ENCODE data around the gene RHD. TPM values are rescaled to one million over a fixed set of nuclear protein-coding genes. Genes with fewer than 3 reads are reported as not detected.
"Not testable (repeated sequence)": the region's sequence is repeated elsewhere in the genome, so short reads cannot be mapped to it uniquely, and the experiment has no call there.

The RHD gene
- total and polyA plus RNA-seq, 2 experiments from 2014 or later, result 0.21 to 0.26 TPM

GRCh38 chr1:25329950-25330349 lies 57.6 kb downstream of the RHD start:
- not testable (repeated sequence) for H3K27me3 ChIP-seq (ENCODE audit: insufficient read depth); H3K79me2 ChIP-seq (replicated peaks; ENCODE audit: insufficient read depth); DNase-seq (ENCODE audit: low spot score); H3K9me3 Mint-ChIP-seq; H3F3A ChIP-seq (replicated peaks; ENCODE audit: low read depth); H4K20me1 ChIP-seq (replicated peaks; ENCODE audit: insufficient read depth); H3K9me2 ChIP-seq (ENCODE audit: insufficient read depth); H3K4me1 Mint-ChIP-seq; H3K27ac Mint-ChIP-seq; H2AFZ ChIP-seq; H3K36me3 ChIP-seq (ENCODE audit: insufficient read depth); H3K4me3 Mint-ChIP-seq; ATAC-seq; H3K27me3 Mint-ChIP-seq (ENCODE audit: insufficient read depth, low read depth, poor library complexity); H3K4me3 ChIP-seq; H3K4me2 ChIP-seq; H3K27ac ChIP-seq (ENCODE audit: low read depth); H3K36me3 Mint-ChIP-seq (ENCODE audit: low read depth); H3K4me1 ChIP-seq (ENCODE audit: insufficient read depth)
- TF ChIP-seq CTCF (conservative IDR thresholded peaks at IDR 0.05; ENCODE audit: low read depth in 2 of 2), result peak in 1 of 2 experiments; percentile 15; a peak in 1 of 4 replicates

GRCh38 chr1:25336922-25337354 lies 64.6 kb downstream of the RHD start:
- Histone ChIP-seq H3K4me2 (peak overlapping the region; percentile 74), H3K4me3 (peak overlapping the region; percentile 77), H3K79me2 (replicated peaks; ENCODE audit: insufficient read depth) (peaks cover 40% of the 10 kb centered on the region)
- ATAC-seq (peak; percentile 50), DNase-seq (ENCODE audit: low spot score) (peak; percentile 4)
- not testable (repeated sequence) for H3K4me1 ChIP-seq (ENCODE audit: insufficient read depth); H3K27me3 ChIP-seq (ENCODE audit: insufficient read depth); H3K36me3 ChIP-seq (ENCODE audit: insufficient read depth); H3K36me3 Mint-ChIP-seq (ENCODE audit: low read depth); H3K27me3 Mint-ChIP-seq (ENCODE audit: insufficient read depth, low read depth, poor library complexity); H4K20me1 ChIP-seq (replicated peaks; ENCODE audit: insufficient read depth); H3F3A ChIP-seq (replicated peaks; ENCODE audit: low read depth); H3K27ac Mint-ChIP-seq; H2AFZ ChIP-seq; H3K27ac ChIP-seq (ENCODE audit: low read depth); H3K9me2 ChIP-seq (ENCODE audit: insufficient read depth); H3K9me3 Mint-ChIP-seq
- H3K4me1 Mint-ChIP-seq, result peaks cover 19% of the 10 kb centered on the region
- TF ChIP-seq CTCF (conservative IDR thresholded peaks at IDR 0.05; ENCODE audit: low read depth in 2 of 2), result peak in 1 of 2 experiments; percentile 23; a peak in 2 of 4 replicates
- H3K4me3 Mint-ChIP-seq, result peak overlapping the region; percentile 94

GRCh38 chr1:25337483-25338187 lies 65.3 kb downstream of the RHD start:
- not testable (repeated sequence) for H3K4me1 ChIP-seq (ENCODE audit: insufficient read depth); H4K20me1 ChIP-seq (replicated peaks; ENCODE audit: insufficient read depth); H3K27ac Mint-ChIP-seq; H3K27me3 Mint-ChIP-seq (ENCODE audit: insufficient read depth, low read depth, poor library complexity); H3K9me3 Mint-ChIP-seq; H3K27ac ChIP-seq (ENCODE audit: low read depth); H3K36me3 Mint-ChIP-seq (ENCODE audit: low read depth); H2AFZ ChIP-seq; H3K36me3 ChIP-seq (ENCODE audit: insufficient read depth); H3K9me2 ChIP-seq (ENCODE audit: insufficient read depth); DNase-seq (ENCODE audit: low spot score); H3F3A ChIP-seq (replicated peaks; ENCODE audit: low read depth); H3K27me3 ChIP-seq (ENCODE audit: insufficient read depth)
- peak overlapping the region; percentile 87 for H3K4me2 ChIP-seq
- H3K4me3 ChIP-seq, result peak overlapping the region; percentile 98
- H3K4me1 Mint-ChIP-seq, result peaks cover 19% of the 10 kb centered on the region
- peaks cover 42% of the 10 kb centered on the region for H3K79me2 ChIP-seq (replicated peaks; ENCODE audit: insufficient read depth)
- ATAC-seq, result peak; percentile 71
- peak; percentile 56; the same call in 1 of the 2 replicates for TF ChIP-seq POLR2AphosphoS5 (IDR thresholded peaks at IDR 0.05; ENCODE audit: low read depth)
- H3K4me3 Mint-ChIP-seq, result peak overlapping the region; percentile 88; the same call in 2 of the 3 replicates

All from GM23338 (cell line).